Calu3 (cell line): Measurements from ENCODE around the gene OR10K2. TPM values are rescaled to one million over a fixed set of nuclear protein-coding genes. Genes with fewer than 3 reads are reported as not detected.

Experiments
- BruUV-seq: library from RNA; stranded (reverse); fragments of 400-500 nt; replicated peaks from 2 replicates; lab custom pipeline; 2021; lab: Mats Ljungman, UMichigan
- CTCF ChIA-PET: fragments of 300-600 bp; sonication (Branson Sonifier 250); formaldehyde crosslinking; loops from one replicate; lab custom pipeline; 2022; ENCODE audit warnings: antibody characterized with exemption; lab: Charles Lee
- DNase-seq: peaks from one replicate; pipeline ENCODE4 v3.0.0; 2022
- H3K27ac Mint-ChIP-seq: one replicate; pipeline ENCODE4 v1.8.0; 2022; ENCODE audit warnings: mixed read lengths; ENCODE audit not compliant: unreplicated experiment
- H3K27me3 Mint-ChIP-seq: one replicate; pipeline ENCODE4 v1.8.0; 2022; ENCODE audit warnings: mixed read lengths; ENCODE audit not compliant: unreplicated experiment
- H3K36me3 Mint-ChIP-seq: one replicate; pipeline ENCODE4 v1.8.0; 2022; ENCODE audit warnings: mild to moderate bottlenecking, moderate library complexity, mixed read lengths; ENCODE audit not compliant: insufficient read depth, unreplicated experiment
- H3K4me1 Mint-ChIP-seq: one replicate; pipeline ENCODE4 v1.8.0; 2022; ENCODE audit warnings: mild to moderate bottlenecking, low read depth, mixed read lengths; ENCODE audit not compliant: unreplicated experiment
- H3K4me3 Mint-ChIP-seq: one replicate; pipeline ENCODE4 v1.8.0; 2022; ENCODE audit warnings: mild to moderate bottlenecking, low read depth, moderate library complexity, mixed read lengths; ENCODE audit not compliant: unreplicated experiment
- H3K9me3 Mint-ChIP-seq: one replicate; pipeline ENCODE4 v1.8.0; 2022; ENCODE audit warnings: low read depth, mixed read lengths; ENCODE audit not compliant: unreplicated experiment
- intact Hi-C: fragments of 100-400 bp; cut with micrococcal nuclease; formaldehyde crosslinking; loops from one replicate; pipeline ENCODE4 v1.10.0; 2022; ENCODE audit not compliant: unreplicated experiment
- total RNA-seq: library from RNA; stranded (reverse); gene quantifications from 2 replicates; pipeline ENCODE4 v1.2.3, GENCODE V29; 2022
- TF ChIP-seq, protein P1 (sequence below): fragments of 200-600 bp; IDR thresholded peaks from one replicate; pipeline ENCODE4 v1.8.0; 2022; ENCODE audit warnings: antibody characterized with exemption; ENCODE audit not compliant: unreplicated experiment

OR10K2 gene
- total RNA-seq, 1 experiment from 2014 or later: not detected

DNA sequence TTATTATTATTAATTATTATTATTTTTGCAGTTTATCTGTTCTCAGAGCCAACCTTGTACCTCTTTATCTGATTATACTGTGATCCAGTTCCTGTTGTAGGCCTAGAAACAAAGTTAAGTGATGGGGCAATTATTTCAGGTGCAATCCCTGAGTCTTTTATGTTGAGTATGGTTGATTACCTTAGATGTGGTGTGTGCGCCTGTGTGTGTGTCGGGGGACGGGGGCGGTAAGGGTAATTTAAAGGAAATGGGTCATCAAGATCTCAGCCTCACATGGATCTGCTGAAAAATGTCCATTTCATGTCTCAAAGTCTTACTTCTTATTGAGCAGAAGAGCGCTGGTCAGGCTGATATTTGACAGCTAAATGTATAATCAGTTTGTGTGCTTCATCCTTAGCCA is 18.9 kb downstream of the OR10K2 start:
- TF ChIP-seq, protein P1, sequence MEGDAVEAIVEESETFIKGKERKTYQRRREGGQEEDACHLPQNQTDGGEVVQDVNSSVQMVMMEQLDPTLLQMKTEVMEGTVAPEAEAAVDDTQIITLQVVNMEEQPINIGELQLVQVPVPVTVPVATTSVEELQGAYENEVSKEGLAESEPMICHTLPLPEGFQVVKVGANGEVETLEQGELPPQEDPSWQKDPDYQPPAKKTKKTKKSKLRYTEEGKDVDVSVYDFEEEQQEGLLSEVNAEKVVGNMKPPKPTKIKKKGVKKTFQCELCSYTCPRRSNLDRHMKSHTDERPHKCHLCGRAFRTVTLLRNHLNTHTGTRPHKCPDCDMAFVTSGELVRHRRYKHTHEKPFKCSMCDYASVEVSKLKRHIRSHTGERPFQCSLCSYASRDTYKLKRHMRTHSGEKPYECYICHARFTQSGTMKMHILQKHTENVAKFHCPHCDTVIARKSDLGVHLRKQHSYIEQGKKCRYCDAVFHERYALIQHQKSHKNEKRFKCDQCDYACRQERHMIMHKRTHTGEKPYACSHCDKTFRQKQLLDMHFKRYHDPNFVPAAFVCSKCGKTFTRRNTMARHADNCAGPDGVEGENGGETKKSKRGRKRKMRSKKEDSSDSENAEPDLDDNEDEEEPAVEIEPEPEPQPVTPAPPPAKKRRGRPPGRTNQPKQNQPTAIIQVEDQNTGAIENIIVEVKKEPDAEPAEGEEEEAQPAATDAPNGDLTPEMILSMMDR: no peak
- intact Hi-C loops: loop anchor here (2.0 kb wide), 1 partner anchor 68 kb away; no protein-coding TSS in a partner anchor
- no peak for DNase-seq
- Mint-ChIP-seq H3K27me3 (no peaks in the 10 kb centered on the region), H3K27ac (no peak overlapping the region), H3K4me3 (no peak overlapping the region), H3K4me1 (no peaks in the 10 kb centered on the region), H3K9me3 (no peaks in the 10 kb centered on the region), H3K36me3 (no peaks in the 10 kb centered on the region)
- no TSS peak for BruUV-seq
- CTCF ChIA-PET: interaction anchor here (0.7 kb wide), 1 partner anchor 361 kb away, joined by 3 read pairs; no protein-coding TSS in a partner anchor

DNA sequence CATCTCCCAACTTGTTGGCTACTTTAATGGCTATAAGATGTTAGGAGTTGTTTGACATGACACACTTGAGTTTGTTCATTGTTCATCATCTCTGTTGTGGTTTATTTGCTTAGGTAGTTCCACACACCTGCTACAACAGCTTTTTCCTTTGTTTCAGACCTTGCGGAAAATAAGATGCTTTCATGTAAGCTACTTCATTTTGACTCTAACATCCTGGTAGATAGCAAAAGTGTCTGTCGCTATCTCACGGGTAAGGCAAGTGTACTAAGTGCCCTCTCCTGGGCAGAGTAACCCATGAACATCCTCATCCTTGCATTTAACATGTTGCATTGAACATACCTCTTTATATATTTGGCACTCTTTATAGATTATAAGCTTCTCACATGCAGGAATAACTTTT is 25.2 kb downstream of the OR10K2 start:
- intact Hi-C loops: no loop called here
- Mint-ChIP-seq H3K27ac (no peak overlapping the region), H3K27me3 (peaks cover 15% of the 10 kb centered on the region), H3K4me3 (no peak overlapping the region), H3K4me1 (no peaks in the 10 kb centered on the region), H3K36me3 (no peaks in the 10 kb centered on the region), H3K9me3 (no peaks in the 10 kb centered on the region)
- TF ChIP-seq, protein P1: no peak
- CTCF ChIA-PET: no interaction called here
- no peak for DNase-seq
- no TSS peak for BruUV-seq

DNA sequence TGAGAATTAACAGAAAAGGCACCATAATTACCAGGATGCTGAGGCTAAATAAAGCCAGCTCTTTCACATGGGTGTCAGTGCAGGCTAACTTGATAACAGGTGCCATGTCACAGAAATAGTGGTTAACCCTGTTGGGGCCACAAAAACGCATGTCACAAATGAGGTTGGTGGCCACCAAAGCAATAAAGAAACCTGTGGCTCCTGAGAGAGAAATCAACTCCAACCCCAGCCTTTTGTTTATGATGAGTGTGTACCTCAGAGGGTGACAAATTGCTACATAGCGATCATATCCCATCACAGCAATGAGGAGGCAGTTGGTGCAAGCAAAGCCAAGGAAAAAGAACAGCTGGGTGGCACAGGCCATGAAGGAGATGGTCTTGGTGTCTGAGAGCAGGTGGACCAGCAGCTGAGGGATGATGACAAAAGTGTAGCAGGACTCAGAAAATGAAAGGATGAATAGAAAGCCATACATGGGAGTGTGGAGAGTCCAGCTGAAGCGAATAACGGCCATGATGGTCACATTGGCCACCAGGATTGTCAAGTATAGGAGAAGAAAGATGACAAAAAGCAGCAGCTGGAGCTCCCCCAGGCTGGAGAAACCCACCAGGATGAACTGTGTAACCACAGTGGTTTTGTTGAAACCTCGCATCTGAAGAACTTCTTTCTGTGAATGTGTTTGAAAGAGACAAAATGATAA is 27.1 kb downstream of the OR10K2 start, which contains the start of gene OR10T2:
Gene OR10T2, minus strand, starts transcription at position 649 of the 697 bp plus-strand sequence. Its CDS starts 0 bp downstream, at position 649.
- CTCF ChIA-PET: no interaction called here

DNA sequence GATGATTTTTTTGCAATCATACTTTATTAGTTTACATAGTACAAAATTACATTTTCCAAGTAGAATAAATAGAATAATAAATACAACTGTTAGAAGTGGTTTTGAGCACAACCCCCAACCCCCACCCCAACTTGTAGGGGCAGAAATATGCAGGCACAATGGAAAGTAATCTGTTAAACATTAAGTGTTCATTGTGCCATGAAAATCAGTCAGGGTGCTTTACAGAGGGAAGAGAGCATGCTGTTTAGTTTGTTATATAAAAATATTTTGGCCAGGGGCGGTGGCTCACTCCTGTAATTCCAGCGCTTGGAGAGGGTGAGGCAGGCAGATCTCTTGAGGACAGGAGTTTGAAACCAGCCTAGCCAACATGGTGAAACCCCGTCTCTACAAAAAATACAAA is 29.4 kb downstream of the OR10K2 start:
- no TSS peak for BruUV-seq
- H3K27me3 Mint-ChIP-seq: peaks cover 15% of the 10 kb centered on the region
- H3K4me1 Mint-ChIP-seq: no peaks in the 10 kb centered on the region

More for the DNA sequence above, 27.1 kb downstream of the OR10K2 start, which contains the start of gene OR10T2:
- DNase-seq: no peak
- Mint-ChIP-seq H3K4me1 (no peaks in the 10 kb centered on the region), H3K27me3 (peaks cover 15% of the 10 kb centered on the region), H3K36me3 (no peaks in the 10 kb centered on the region), H3K27ac (no peak within 1 kb of the TSS), H3K9me3 (no peaks in the 10 kb centered on the region), H3K4me3 (no peak within 1 kb of the TSS)
- TF ChIP-seq, protein P1: no peak
- intact Hi-C loops: no loop called here
- BruUV-seq: no TSS peak

More for the DNA sequence above, 29.4 kb downstream of the OR10K2 start:
- Mint-ChIP-seq H3K4me3 (no peak overlapping the region), H3K36me3 (no peaks in the 10 kb centered on the region), H3K9me3 (no peaks in the 10 kb centered on the region), H3K27ac (no peak overlapping the region)
- no peak for DNase-seq
- CTCF ChIA-PET: no interaction called here
- intact Hi-C loops: no loop called here
- TF ChIP-seq, protein P1: no peak
